Transverse colon (tissue), 4 donors: ENCODE data around the gene SRP9.

Experiments used
- CTCF ChIP-seq, 5 experiments: fragments of 200-600 bp in 3 of 5; fragments of 450-650 bp in 2 of 5; sonication (generic) in 3 of 5; IDR thresholded peaks; 1 replicate in 2 of 5; 2 replicates in 3 of 5; pipeline ENCODE4 v1.5.1; 2016 to 2017; ENCODE audit warnings: antibody characterized with exemption in 5 of 5, inconsistent platforms in 3 of 5, mild to moderate bottlenecking in 2 of 5, moderate library complexity in 1 of 5
- POLR2A ChIP-seq: fragments of 450-650 bp; IDR thresholded peaks from one replicate; pipeline ENCODE4 v1.6.1; 2016; ENCODE audit warnings: antibody characterized with exemption, mild to moderate bottlenecking, moderate library complexity
- POLR2AphosphoS5 ChIP-seq, 3 donors: sonication (generic); formaldehyde crosslinking; IDR thresholded peaks; one replicate each; pipeline ENCODE4 v1.6.1; 2016; ENCODE audit warnings: antibody characterized with exemption in 3 of 3

GRCh38 chr1:225818229-225818628, 40.6 kb downstream of the SRP9 start:
- no peak for TF ChIP-seq CTCF (IDR thresholded peaks at IDR 0.05)
- TF ChIP-seq POLR2A, result no peak
- TF ChIP-seq POLR2AphosphoS5 (IDR thresholded peaks at IDR 0.05), result no peak
